ENCODE results near the gene TMOD2. TPM values are rescaled to one million over a fixed set of nuclear protein-coding genes. Genes with fewer than 3 reads are reported as not detected.

The TMOD2 gene
- total RNA-seq, 1 donor from 2014 or later, result 8.4 TPM

- DNase-seq (ENCODE audit: low read depth) (no peak), FAIRE-seq (no peak)
- Histone ChIP-seq H3K36me3 (ENCODE audit: insufficient read depth, low read length) (no peaks in the 10 kb centered on the region), H2AFZ (ENCODE audit: low read depth, low read length) (no peak overlapping the region), H3K9ac (ENCODE audit: low read length) (no peak overlapping the region), H3K4me1 (ENCODE audit: insufficient read depth, low read length) (no peaks in the 10 kb centered on the region), H4K20me1 (ENCODE audit: insufficient read depth, low read length) (no peaks in the 10 kb centered on the region), H3K27me3 (ENCODE audit: insufficient read depth, low read length) (no peaks in the 10 kb centered on the region), H3K27ac (ENCODE audit: low read depth, low read length) (no peak overlapping the region), H3K9me3 (ENCODE audit: insufficient read depth, low read depth, low read length) (no peaks in the 10 kb centered on the region), H3K79me2 (ENCODE audit: insufficient read depth, low read length) (no peaks in the 10 kb centered on the region), H3K4me3 (ENCODE audit: insufficient read depth, low read depth, low read length) (no peak overlapping the region), H3K4me2 (ENCODE audit: low read length) (no peak overlapping the region)
- H3K27me3 Mint-ChIP-seq (ENCODE audit: low read depth, unreplicated experiment), result peaks cover 3% of the 10 kb centered on the region
- H3K4me1 Mint-ChIP-seq (ENCODE audit: low read depth, unreplicated experiment), result peaks cover 4% of the 10 kb centered on the region
- no peak overlapping the region for H3K4me3 Mint-ChIP-seq (ENCODE audit: unreplicated experiment)
- no peak overlapping the region for H3K27ac Mint-ChIP-seq (ENCODE audit: unreplicated experiment)
- H3K36me3 Mint-ChIP-seq (ENCODE audit: low read depth, unreplicated experiment), result no peaks in the 10 kb centered on the region
- peaks cover 3% of the 10 kb centered on the region for H3K9me3 Mint-ChIP-seq (ENCODE audit: unreplicated experiment)
- TF ChIP-seq EZH2 (IDR thresholded peaks at IDR 0.05; ENCODE audit: insufficient read depth, low read length) (no peak), CTCF (IDR thresholded peaks at IDR 0.05; ENCODE audit: insufficient read depth, low read depth, low read length) (no peak)
Observed at GRCh38 chr15:51793521-51794305, 42.3 kb downstream of the TMOD2 start.

- Mint-ChIP-seq H3K9me3 (ENCODE audit: unreplicated experiment) (no peaks in the 10 kb centered on the region), H3K27me3 (ENCODE audit: low read depth, unreplicated experiment) (no peaks in the 10 kb centered on the region), H3K4me3 (ENCODE audit: unreplicated experiment) (no peak overlapping the region), H3K27ac (ENCODE audit: unreplicated experiment) (peak overlapping the region; percentile 92), H3K36me3 (ENCODE audit: low read depth, unreplicated experiment) (peaks cover 2% of the 10 kb centered on the region), H3K4me1 (ENCODE audit: low read depth, unreplicated experiment) (peaks cover 4% of the 10 kb centered on the region)
- Histone ChIP-seq H3K9me3 (ENCODE audit: insufficient read depth, low read depth, low read length) (no peaks in the 10 kb centered on the region), H3K79me2 (ENCODE audit: insufficient read depth, low read length) (no peaks in the 10 kb centered on the region), H3K27ac (ENCODE audit: low read depth, low read length) (no peak overlapping the region), H3K36me3 (ENCODE audit: insufficient read depth, low read length) (no peaks in the 10 kb centered on the region), H3K9ac (ENCODE audit: low read length) (no peak overlapping the region), H3K27me3 (ENCODE audit: insufficient read depth, low read length) (no peaks in the 10 kb centered on the region), H3K4me3 (ENCODE audit: insufficient read depth, low read depth, low read length) (no peak overlapping the region), H2AFZ (ENCODE audit: low read depth, low read length) (no peak overlapping the region), H4K20me1 (ENCODE audit: insufficient read depth, low read length) (no peaks in the 10 kb centered on the region), H3K4me2 (ENCODE audit: low read length) (no peak overlapping the region), H3K4me1 (ENCODE audit: insufficient read depth, low read length) (no peaks in the 10 kb centered on the region)
- DNase-seq (ENCODE audit: low read depth), result no peak
- no peak for TF ChIP-seq CTCF (IDR thresholded peaks at IDR 0.05; ENCODE audit: insufficient read depth, low read depth, low read length)
- no peak for TF ChIP-seq EZH2 (IDR thresholded peaks at IDR 0.05; ENCODE audit: insufficient read depth, low read length)
- no peak for FAIRE-seq
Observed at GRCh38 chr15:51796847-51797401, 45.5 kb downstream of the TMOD2 start.

GRCh38 chr15:51798281-51798680 is 46.9 kb downstream of the TMOD2 start:
- Histone ChIP-seq H4K20me1 (ENCODE audit: insufficient read depth, low read length) (no peaks in the 10 kb centered on the region), H3K79me2 (ENCODE audit: insufficient read depth, low read length) (no peaks in the 10 kb centered on the region), H3K4me2 (ENCODE audit: low read length) (no peak overlapping the region), H2AFZ (ENCODE audit: low read depth, low read length) (no peak overlapping the region), H3K36me3 (ENCODE audit: insufficient read depth, low read length) (no peaks in the 10 kb centered on the region), H3K4me3 (ENCODE audit: insufficient read depth, low read depth, low read length) (no peak overlapping the region), H3K9me3 (ENCODE audit: insufficient read depth, low read depth, low read length) (no peaks in the 10 kb centered on the region), H3K27ac (ENCODE audit: low read depth, low read length) (no peak overlapping the region), H3K27me3 (ENCODE audit: insufficient read depth, low read length) (no peaks in the 10 kb centered on the region), H3K4me1 (ENCODE audit: insufficient read depth, low read length) (no peaks in the 10 kb centered on the region), H3K9ac (ENCODE audit: low read length) (no peak overlapping the region)
- TF ChIP-seq EZH2 (IDR thresholded peaks at IDR 0.05; ENCODE audit: insufficient read depth, low read length) (no peak), CTCF (IDR thresholded peaks at IDR 0.05; ENCODE audit: insufficient read depth, low read depth, low read length) (no peak)
- H3K4me1 Mint-ChIP-seq (ENCODE audit: low read depth, unreplicated experiment), result peaks cover 4% of the 10 kb centered on the region
- DNase-seq (ENCODE audit: low read depth), result no peak
- H3K36me3 Mint-ChIP-seq (ENCODE audit: low read depth, unreplicated experiment), result peaks cover 2% of the 10 kb centered on the region
- no peaks in the 10 kb centered on the region for H3K27me3 Mint-ChIP-seq (ENCODE audit: low read depth, unreplicated experiment)
- H3K27ac Mint-ChIP-seq (ENCODE audit: unreplicated experiment), result no peak overlapping the region
- no peaks in the 10 kb centered on the region for H3K9me3 Mint-ChIP-seq (ENCODE audit: unreplicated experiment)
- H3K4me3 Mint-ChIP-seq (ENCODE audit: unreplicated experiment), result no peak overlapping the region
- FAIRE-seq, result no peak

All from astrocyte (in vitro differentiated cells and primary cell).